Nephron (organoid): Measurements from ENCODE around the gene MAD1L1.

Experiments
- H3K27ac Mint-ChIP-seq, 3 experiments: 2 replicates each; pipeline ENCODE4 v1.8.0; 2020; ENCODE audit warnings: mixed read lengths in 3 of 3, mild to moderate bottlenecking in 2 of 3, moderate library complexity in 1 of 3
- H3K27me3 Mint-ChIP-seq: 2 replicates; pipeline ENCODE4 v1.8.0; 2021; ENCODE audit warnings: low read depth, mild to moderate bottlenecking, moderate library complexity, mixed read lengths
- H3K36me3 Mint-ChIP-seq: 2 replicates; pipeline ENCODE4 v1.8.0; 2020; ENCODE audit warnings: low read depth, mixed read lengths
- H3K4me1 Mint-ChIP-seq: 2 replicates; pipeline ENCODE4 v1.8.0; 2020; ENCODE audit warnings: mixed read lengths
- H3K4me3 Mint-ChIP-seq, 3 experiments: 2 replicates each; pipeline ENCODE4 v1.8.0; 2020; ENCODE audit warnings: mild to moderate bottlenecking in 3 of 3, mixed read lengths in 3 of 3, moderate library complexity in 2 of 3
- H3K9me3 Mint-ChIP-seq: 2 replicates; pipeline ENCODE4 v1.8.0; 2020; ENCODE audit warnings: mixed read lengths
- CTCF ChIP-seq, 3 experiments: fragments of 200-600 bp; sonication (generic); IDR thresholded peaks; one replicate each; pipeline ENCODE4 v1.5.0; 2021; ENCODE audit warnings: antibody characterized with exemption in 3 of 3; ENCODE audit not compliant: unreplicated experiment in 3 of 3

MAD1L1 gene

GRCh38 chr7:2217206-2217605 lies 15.5 kb downstream of the MAD1L1 start:
- Mint-ChIP-seq H3K36me3 (peaks cover 60% of the 10 kb centered on the region), H3K4me3 (no peak overlapping the region), H3K9me3 (no peaks in the 10 kb centered on the region), H3K27ac (no peak overlapping the region), H3K27me3 (no peaks in the 10 kb centered on the region), H3K4me1 (no peaks in the 10 kb centered on the region)
- no peak for TF ChIP-seq CTCF (IDR thresholded peaks at IDR 0.05; ENCODE audit: unreplicated experiment in 3 of 3)

GRCh38 chr7:2215851-2216250 lies 16.9 kb downstream of the MAD1L1 start:
- TF ChIP-seq CTCF (IDR thresholded peaks at IDR 0.05; ENCODE audit: unreplicated experiment in 3 of 3) = no peak
- Mint-ChIP-seq H3K27me3 (no peaks in the 10 kb centered on the region), H3K4me3 (no peak overlapping the region), H3K9me3 (no peaks in the 10 kb centered on the region), H3K27ac (no peak overlapping the region), H3K36me3 (peaks cover 64% of the 10 kb centered on the region), H3K4me1 (no peaks in the 10 kb centered on the region)

- Mint-ChIP-seq H3K4me1 (no peaks in the 10 kb centered on the region), H3K4me3 (no peak overlapping the region), H3K27me3 (no peaks in the 10 kb centered on the region), H3K9me3 (no peaks in the 10 kb centered on the region), H3K36me3 (peaks cover 64% of the 10 kb centered on the region), H3K27ac (no peak overlapping the region)
- no peak for TF ChIP-seq CTCF (IDR thresholded peaks at IDR 0.05; ENCODE audit: unreplicated experiment in 3 of 3)
Measured at GRCh38 chr7:2214636-2215035, 18.1 kb downstream of the MAD1L1 start.

- H3K9me3 Mint-ChIP-seq = no peaks in the 10 kb centered on the region
- TF ChIP-seq CTCF (IDR thresholded peaks at IDR 0.05; ENCODE audit: unreplicated experiment in 3 of 3) = no peak
- H3K4me3 Mint-ChIP-seq = no peak overlapping the region
- no peaks in the 10 kb centered on the region for H3K4me1 Mint-ChIP-seq
- H3K27ac Mint-ChIP-seq = no peak overlapping the region
- H3K27me3 Mint-ChIP-seq = peaks cover 3% of the 10 kb centered on the region
- H3K36me3 Mint-ChIP-seq = peaks cover 69% of the 10 kb centered on the region
Measured at GRCh38 chr7:2213551-2214215, 19.1 kb downstream of the MAD1L1 start.

- Mint-ChIP-seq H3K36me3 (peaks cover 72% of the 10 kb centered on the region), H3K9me3 (no peaks in the 10 kb centered on the region)
Measured at GRCh38 chr7:2212906-2213305, 19.8 kb downstream of the MAD1L1 start.

More at GRCh38 chr7:2212906-2213305, 19.8 kb downstream of the MAD1L1 start:
- H3K4me1 Mint-ChIP-seq = no peaks in the 10 kb centered on the region
- no peak overlapping the region for H3K4me3 Mint-ChIP-seq
- peaks cover 3% of the 10 kb centered on the region for H3K27me3 Mint-ChIP-seq
- H3K27ac Mint-ChIP-seq = no peak overlapping the region
- TF ChIP-seq CTCF (IDR thresholded peaks at IDR 0.05; ENCODE audit: unreplicated experiment in 3 of 3) = no peak
